Smooth muscle cell (in vitro differentiated cells): ENCODE data around the gene NSD2. TPM values are rescaled to one million over a fixed set of nuclear protein-coding genes. Genes with fewer than 3 reads are reported as not detected.

ENCODE experiments used
- DNase-seq: peaks from one replicate; lab custom pipeline; 2025; ENCODE audit not compliant: unreplicated experiment; lab: John Stamatoyannopoulos, UW
- H2AFZ ChIP-seq: fragments of 200-600 bp; sonication (generic); 2 replicates; pipeline ENCODE4 v1.6.0; 2016; ENCODE audit warnings: antibody characterized with exemption, low read depth, mild to moderate bottlenecking
- H3F3A ChIP-seq: fragments of 200-600 bp; sonication (generic); 2 replicates; pipeline ENCODE4 v1.6.0; 2017; ENCODE audit warnings: antibody characterized with exemption, low read depth
- H3K27ac ChIP-seq: fragments of 200-600 bp; sonication (generic); 2 replicates; pipeline ENCODE4 v1.5.1; 2016; ENCODE audit warnings: low read depth, mild to moderate bottlenecking
- H3K27me3 ChIP-seq: fragments of 200-600 bp; sonication (generic); 2 replicates; pipeline ENCODE4 v1.6.1; 2016; ENCODE audit warnings: low read depth, mild to moderate bottlenecking
- H3K36me3 ChIP-seq: fragments of 200-600 bp; sonication (generic); 2 replicates; pipeline ENCODE4 v1.5.1; 2016; ENCODE audit warnings: low read depth
- H3K4me1 ChIP-seq: fragments of 200-600 bp; sonication (generic); 2 replicates; pipeline ENCODE4 v1.5.1; 2016; ENCODE audit warnings: low read depth
- H3K4me2 ChIP-seq: fragments of 200-600 bp; sonication (generic); 2 replicates; pipeline ENCODE4 v1.6.0; 2016; ENCODE audit warnings: mild to moderate bottlenecking
- H3K4me3 ChIP-seq: fragments of 200-600 bp; sonication (generic); 2 replicates; pipeline ENCODE4 v1.5.1; 2016; ENCODE audit warnings: mild to moderate bottlenecking
- H3K79me2 ChIP-seq: fragments of 200-600 bp; sonication (generic); 2 replicates; pipeline ENCODE4 v1.6.0; 2016; ENCODE audit warnings: low read depth, mild to moderate bottlenecking
- H3K9ac ChIP-seq: fragments of 200-600 bp; sonication (generic); 2 replicates; pipeline ENCODE4 v1.6.0; 2016; ENCODE audit warnings: low read depth
- H3K9me3 ChIP-seq: fragments of 200-600 bp; sonication (generic); replicated peaks from 2 replicates; pipeline ENCODE4 v1.5.1; 2016; ENCODE audit warnings: low read depth
- H4K20me1 ChIP-seq: fragments of 200-600 bp; sonication (generic); 2 replicates; pipeline ENCODE4 v1.6.0; 2016; ENCODE audit warnings: low read depth
- CTCF ChIP-seq: fragments of 200-600 bp; sonication (generic); IDR thresholded peaks from 2 replicates; pipeline ENCODE4 v1.5.1; 2017; ENCODE audit warnings: borderline replicate concordance, mild to moderate bottlenecking, antibody characterized with exemption; ENCODE audit not compliant: insufficient read depth, poor library complexity, severe bottlenecking
- WGBS: methylation state at CpG from one replicate; pipeline ENCODE4 v1.1.7; 2016; ENCODE audit warnings: low lambda C conversion rate; 5-methylcytosine and 5-hydroxymethylcytosine counted together
- polyA plus RNA-seq: library from polyadenylated mRNA; unstranded; fragments of >200 nt; fragmentation: Nextera tagmentation; extraction: Ambion mirVana; gene quantifications from 2 replicates; pipeline ENCODE4 v1.2.1, GENCODE V29; 2016
- total RNA-seq: library from RNA; depleted of rRNA; stranded (reverse); fragments of >200 nt; gene quantifications from 2 replicates; pipeline ENCODE4 v1.2.3, GENCODE V29; 2014

The NSD2 gene
- total and polyA plus RNA-seq, 2 experiments from 2014 or later = 13.0 to 15.0 TPM

GRCh38 chr4:1974840-1975239, 103.6 kb downstream of the NSD2 start:
- TF ChIP-seq CTCF = no peak
- no peak overlapping the region for H3K9ac ChIP-seq
- H3K27me3 ChIP-seq = no peaks in the 10 kb centered on the region
- H3K36me3 ChIP-seq = no peaks in the 10 kb centered on the region
- H3K4me3 ChIP-seq = no peak overlapping the region
- no peak overlapping the region for H3K4me2 ChIP-seq
- no peaks in the 10 kb centered on the region for H4K20me1 ChIP-seq
- WGBS = 97% methylated on average over 8 of the region's 8 CpGs
- no peaks in the 10 kb centered on the region for H3K79me2 ChIP-seq
- H3K9me3 ChIP-seq = no peaks in the 10 kb centered on the region
- no peaks in the 10 kb centered on the region for H3F3A ChIP-seq
- H3K27ac ChIP-seq = no peak overlapping the region
- no peaks in the 10 kb centered on the region for H3K4me1 ChIP-seq
- no peak overlapping the region for H2AFZ ChIP-seq
- no peak for DNase-seq

GRCh38 chr4:1975391-1975801, 104.2 kb downstream of the NSD2 start:
- no peaks in the 10 kb centered on the region for H3F3A ChIP-seq
- H3K36me3 ChIP-seq = no peaks in the 10 kb centered on the region
- H3K27ac ChIP-seq = no peak overlapping the region

GRCh38 chr4:1975880-1976279, 104.7 kb downstream of the NSD2 start:
- H3F3A ChIP-seq = no peaks in the 10 kb centered on the region
- no peak for TF ChIP-seq CTCF
- no peaks in the 10 kb centered on the region for H3K4me1 ChIP-seq
- WGBS = 98% methylated on average over 11 of the region's 11 CpGs
- no peak overlapping the region for H3K4me3 ChIP-seq
- H3K9me3 ChIP-seq = no peaks in the 10 kb centered on the region
- H3K9ac ChIP-seq = no peak overlapping the region
- H2AFZ ChIP-seq = no peak overlapping the region
- no peak overlapping the region for H3K27ac ChIP-seq
- no peaks in the 10 kb centered on the region for H3K27me3 ChIP-seq
- no peaks in the 10 kb centered on the region for H3K36me3 ChIP-seq
- no peak overlapping the region for H3K4me2 ChIP-seq
- no peaks in the 10 kb centered on the region for H3K79me2 ChIP-seq
- no peak for DNase-seq
- H4K20me1 ChIP-seq = no peaks in the 10 kb centered on the region

More at GRCh38 chr4:1975391-1975801, 104.2 kb downstream of the NSD2 start:
- Histone ChIP-seq H2AFZ (no peak overlapping the region), H3K4me3 (no peak overlapping the region), H4K20me1 (no peaks in the 10 kb centered on the region), H3K9me3 (no peaks in the 10 kb centered on the region), H3K79me2 (no peaks in the 10 kb centered on the region), H3K27me3 (no peaks in the 10 kb centered on the region), H3K4me1 (no peaks in the 10 kb centered on the region), H3K9ac (no peak overlapping the region), H3K4me2 (no peak overlapping the region)
- WGBS = 95% methylated on average over 14 of the region's 14 CpGs
- no peak for DNase-seq
- TF ChIP-seq CTCF = no peak

- Histone ChIP-seq H3K36me3 (no peaks in the 10 kb centered on the region), H3K9me3 (no peaks in the 10 kb centered on the region), H3F3A (no peaks in the 10 kb centered on the region), H4K20me1 (no peaks in the 10 kb centered on the region), H2AFZ (no peak overlapping the region), H3K4me1 (no peaks in the 10 kb centered on the region), H3K27me3 (no peaks in the 10 kb centered on the region), H3K9ac (no peak overlapping the region), H3K4me3 (no peak overlapping the region), H3K4me2 (no peak overlapping the region), H3K79me2 (no peaks in the 10 kb centered on the region), H3K27ac (no peak overlapping the region)
- no peak for DNase-seq
- WGBS = 97% methylated on average over 35 of the region's 35 CpGs
- TF ChIP-seq CTCF = no peak
These were observed 105.5 kb downstream of the NSD2 start for GRCh38 chr4:1976416-1977352.
